ENCODE measurements around the gene TBCC.

Gene TBCC

DNA sequence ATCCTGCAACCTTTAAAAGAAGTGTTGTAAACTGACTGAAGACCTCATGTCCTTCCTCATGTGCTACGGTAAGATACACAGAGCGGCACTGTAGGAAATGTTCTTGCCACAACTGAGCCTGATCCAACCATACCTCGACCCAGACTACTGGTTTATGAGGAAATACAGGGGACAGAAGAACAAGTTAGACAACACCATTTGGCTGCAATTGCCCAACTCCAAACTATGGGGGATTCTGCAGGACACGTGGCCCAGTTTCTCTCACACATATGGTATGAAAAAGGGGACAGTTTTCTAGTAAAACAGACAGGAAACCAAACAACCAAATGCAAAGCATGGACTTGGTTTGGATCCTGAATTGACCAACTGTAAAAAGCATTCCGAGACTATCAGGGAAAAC, 34.0 kb downstream of the TBCC start:
- Histone ChIP-seq H3K4me1 (ENCODE audit: low read length) (no peaks in the 10 kb centered on the region), H3K4me2 (ENCODE audit: low read depth, low read length) (no peak overlapping the region), H3F3A (ENCODE audit: insufficient read depth, low read length) (no peaks in the 10 kb centered on the region), H3K9me2 (replicated peaks; ENCODE audit: insufficient read depth, low read length) (no peaks in the 10 kb centered on the region), H3K4me3 (ENCODE audit: low read length) (no peak overlapping the region), H3K27ac (ENCODE audit: low read length) (no peak overlapping the region), H3K9me3 (replicated peaks; ENCODE audit: insufficient read depth, low read length) (no peaks in the 10 kb centered on the region), H4K20me1 (ENCODE audit: insufficient read depth, low read length) (no peaks in the 10 kb centered on the region), H3K36me3 (replicated peaks; ENCODE audit: insufficient read depth, low read length) (no peaks in the 10 kb centered on the region), H3K9ac (ENCODE audit: low read length) (no peak overlapping the region), H2AFZ (ENCODE audit: low read length) (no peak overlapping the region), H3K79me2 (ENCODE audit: low read length) (no peaks in the 10 kb centered on the region), H3K27me3 (replicated peaks; ENCODE audit: insufficient read depth, low read length) (no peaks in the 10 kb centered on the region)
- TF ChIP-seq, protein P1, sequence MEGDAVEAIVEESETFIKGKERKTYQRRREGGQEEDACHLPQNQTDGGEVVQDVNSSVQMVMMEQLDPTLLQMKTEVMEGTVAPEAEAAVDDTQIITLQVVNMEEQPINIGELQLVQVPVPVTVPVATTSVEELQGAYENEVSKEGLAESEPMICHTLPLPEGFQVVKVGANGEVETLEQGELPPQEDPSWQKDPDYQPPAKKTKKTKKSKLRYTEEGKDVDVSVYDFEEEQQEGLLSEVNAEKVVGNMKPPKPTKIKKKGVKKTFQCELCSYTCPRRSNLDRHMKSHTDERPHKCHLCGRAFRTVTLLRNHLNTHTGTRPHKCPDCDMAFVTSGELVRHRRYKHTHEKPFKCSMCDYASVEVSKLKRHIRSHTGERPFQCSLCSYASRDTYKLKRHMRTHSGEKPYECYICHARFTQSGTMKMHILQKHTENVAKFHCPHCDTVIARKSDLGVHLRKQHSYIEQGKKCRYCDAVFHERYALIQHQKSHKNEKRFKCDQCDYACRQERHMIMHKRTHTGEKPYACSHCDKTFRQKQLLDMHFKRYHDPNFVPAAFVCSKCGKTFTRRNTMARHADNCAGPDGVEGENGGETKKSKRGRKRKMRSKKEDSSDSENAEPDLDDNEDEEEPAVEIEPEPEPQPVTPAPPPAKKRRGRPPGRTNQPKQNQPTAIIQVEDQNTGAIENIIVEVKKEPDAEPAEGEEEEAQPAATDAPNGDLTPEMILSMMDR (IDR thresholded peaks at IDR 0.05; ENCODE audit: low read length), result no peak
- no peak for TF ChIP-seq EZH2 (optimal IDR thresholded peaks at IDR 0.05; ENCODE audit: low read depth, low read length)
- no peak for TF ChIP-seq EZH2phosphoT487 (IDR thresholded peaks at IDR 0.05; ENCODE audit: low read length)
- no peak for DNase-seq

DNA sequence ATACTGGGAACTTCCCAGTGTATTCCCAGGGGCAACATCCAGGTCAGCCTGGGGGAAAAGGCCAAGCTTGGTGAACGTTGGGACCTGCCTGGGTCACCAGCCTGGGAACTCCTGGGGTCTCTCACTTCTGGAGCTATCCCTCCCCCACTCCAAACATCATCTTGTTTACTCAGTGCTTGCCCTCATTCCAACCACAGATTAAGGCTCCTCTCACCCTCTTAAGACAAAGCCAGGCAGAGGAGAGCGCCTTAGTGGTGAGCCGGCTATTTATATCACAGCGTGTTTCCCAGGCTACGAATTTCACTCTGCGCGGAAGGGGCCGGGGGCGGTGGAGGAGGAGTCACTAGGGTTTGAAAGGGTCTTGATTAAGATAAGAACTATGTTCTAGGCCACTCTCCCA, 35.6 kb downstream of the TBCC start:
- TF ChIP-seq EZH2 (optimal IDR thresholded peaks at IDR 0.05; ENCODE audit: low read depth, low read length), result no peak
- no peak for TF ChIP-seq EZH2phosphoT487 (IDR thresholded peaks at IDR 0.05; ENCODE audit: low read length)
- TF ChIP-seq, protein P1 (IDR thresholded peaks at IDR 0.05; ENCODE audit: low read length), result no peak
- Histone ChIP-seq H3F3A (ENCODE audit: insufficient read depth, low read length) (no peaks in the 10 kb centered on the region), H3K9ac (ENCODE audit: low read length) (no peak overlapping the region), H3K79me2 (ENCODE audit: low read length) (no peaks in the 10 kb centered on the region), H3K4me1 (ENCODE audit: low read length) (no peaks in the 10 kb centered on the region), H3K9me2 (replicated peaks; ENCODE audit: insufficient read depth, low read length) (no peaks in the 10 kb centered on the region), H3K36me3 (replicated peaks; ENCODE audit: insufficient read depth, low read length) (no peaks in the 10 kb centered on the region), H3K4me2 (ENCODE audit: low read depth, low read length) (no peak overlapping the region), H3K4me3 (ENCODE audit: low read length) (no peak overlapping the region), H3K27me3 (replicated peaks; ENCODE audit: insufficient read depth, low read length) (no peaks in the 10 kb centered on the region), H3K9me3 (replicated peaks; ENCODE audit: insufficient read depth, low read length) (no peaks in the 10 kb centered on the region), H4K20me1 (ENCODE audit: insufficient read depth, low read length) (no peaks in the 10 kb centered on the region), H2AFZ (ENCODE audit: low read length) (no peak overlapping the region), H3K27ac (ENCODE audit: low read length) (no peak overlapping the region)
- DNase-seq, result no peak

DNA sequence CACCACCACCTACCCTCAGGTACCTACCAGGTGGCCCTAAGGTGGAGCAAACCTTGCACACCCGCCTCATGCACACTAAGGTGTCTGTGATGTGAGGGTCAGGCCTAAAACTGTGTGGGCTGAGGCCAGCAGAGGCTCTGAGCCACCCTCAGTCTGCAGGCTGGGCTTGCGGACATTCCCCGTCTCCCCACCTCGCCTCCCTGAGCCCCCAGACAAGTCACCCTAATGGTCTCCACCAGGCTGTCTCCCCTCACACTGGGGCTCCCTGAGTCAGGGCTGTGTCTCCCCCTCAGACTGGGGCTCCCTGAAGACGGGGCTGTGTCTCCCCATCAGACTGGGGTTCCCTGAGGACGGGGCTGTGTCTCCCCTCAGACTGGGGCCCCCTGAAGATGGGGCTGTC, 36.0 kb downstream of the TBCC start:
- H3K36me3 ChIP-seq (replicated peaks; ENCODE audit: insufficient read depth, low read length), result no peaks in the 10 kb centered on the region
- no peaks in the 10 kb centered on the region for H3F3A ChIP-seq (ENCODE audit: insufficient read depth, low read length)
- TF ChIP-seq EZH2 (optimal IDR thresholded peaks at IDR 0.05; ENCODE audit: low read depth, low read length) (no peak), EZH2phosphoT487 (IDR thresholded peaks at IDR 0.05; ENCODE audit: low read length) (no peak)
- TF ChIP-seq, protein P1 (IDR thresholded peaks at IDR 0.05; ENCODE audit: low read length), result no peak
- no peaks in the 10 kb centered on the region for H4K20me1 ChIP-seq (ENCODE audit: insufficient read depth, low read length)
- H3K27ac ChIP-seq (ENCODE audit: low read length), result no peak overlapping the region
- no peaks in the 10 kb centered on the region for H3K9me3 ChIP-seq (replicated peaks; ENCODE audit: insufficient read depth, low read length)
- no peaks in the 10 kb centered on the region for H3K9me2 ChIP-seq (replicated peaks; ENCODE audit: insufficient read depth, low read length)
- no peaks in the 10 kb centered on the region for H3K4me1 ChIP-seq (ENCODE audit: low read length)
- no peaks in the 10 kb centered on the region for H3K27me3 ChIP-seq (replicated peaks; ENCODE audit: insufficient read depth, low read length)
- no peak overlapping the region for H3K4me3 ChIP-seq (ENCODE audit: low read length)
- no peak overlapping the region for H2AFZ ChIP-seq (ENCODE audit: low read length)
- no peak overlapping the region for H3K9ac ChIP-seq (ENCODE audit: low read length)
- H3K79me2 ChIP-seq (ENCODE audit: low read length), result no peaks in the 10 kb centered on the region
- H3K4me2 ChIP-seq (ENCODE audit: low read depth, low read length), result no peak overlapping the region
- DNase-seq, result no peak

All from MM.1S (cell line).